H9 (cell line): ENCODE results near the gene DHX58. TPM values are rescaled to one million over a fixed set of nuclear protein-coding genes. Genes with fewer than 3 reads are reported as not detected.

Source experiments
- DNase-seq: peaks from one replicate; pipeline ENCODE4 v3.0.0-alpha.2; 2017
- H2AFZ ChIP-seq: one replicate; pipeline ENCODE4 v1.6.1; 2013; ENCODE audit warnings: mild to moderate bottlenecking, low read length, control low read depth, moderate library complexity
- H2AK5ac ChIP-seq: 2 replicates; pipeline ENCODE4 v1.6.1; 2013; ENCODE audit warnings: low read length, control low read depth, mixed read lengths; ENCODE audit not compliant: insufficient read length
- H2BK120ac ChIP-seq: one replicate; pipeline ENCODE4 v1.6.1; 2013; ENCODE audit warnings: low read depth, mild to moderate bottlenecking, low read length, control low read depth, inconsistent platforms; ENCODE audit not compliant: poor library complexity, severe bottlenecking
- H2BK12ac ChIP-seq: 2 replicates; pipeline ENCODE4 v1.6.1; 2013; ENCODE audit warnings: low read length, control low read depth, mixed read lengths, low read depth; ENCODE audit not compliant: insufficient read length
- H2BK15ac ChIP-seq: 2 replicates; pipeline ENCODE4 v1.6.1; 2013; ENCODE audit warnings: low read depth, low read length, control low read depth
- H2BK20ac ChIP-seq: one replicate; pipeline ENCODE4 v1.6.1; 2013; ENCODE audit warnings: low read depth, mild to moderate bottlenecking, low read length, control low read depth, inconsistent platforms; ENCODE audit not compliant: poor library complexity, severe bottlenecking
- H2BK5ac ChIP-seq: 2 replicates; pipeline ENCODE4 v1.6.1; 2013; ENCODE audit warnings: low read length, control low read depth, mixed read lengths; ENCODE audit not compliant: insufficient read length
- H3K14ac ChIP-seq: 2 replicates; pipeline ENCODE4 v1.6.1; 2013; ENCODE audit warnings: low read length, control low read depth; ENCODE audit not compliant: insufficient read depth
- H3K18ac ChIP-seq: 2 replicates; pipeline ENCODE4 v1.6.1; 2013; ENCODE audit warnings: low read depth, mild to moderate bottlenecking, mixed read lengths, low read length, control low read depth; ENCODE audit not compliant: insufficient read length
- H3K23ac ChIP-seq: 2 replicates; pipeline ENCODE4 v1.6.1; 2013; ENCODE audit warnings: low read length, control low read depth, mixed read lengths, low read depth; ENCODE audit not compliant: insufficient read length
- H3K23me2 ChIP-seq: 2 replicates; pipeline ENCODE4 v1.6.1; 2013; ENCODE audit warnings: low read depth, mild to moderate bottlenecking, mixed read lengths, low read length, control low read depth; ENCODE audit not compliant: insufficient read length, poor library complexity, severe bottlenecking
- H3K27ac ChIP-seq: 2 replicates; pipeline ENCODE4 v1.5.1; 2013; ENCODE audit warnings: low read length, control low read depth, mixed read lengths, low read depth; ENCODE audit not compliant: insufficient read length
- H3K27me3 ChIP-seq: 2 replicates; pipeline ENCODE4 v1.6.1; 2013; ENCODE audit warnings: low read length, control low read depth, inconsistent platforms; ENCODE audit not compliant: insufficient read depth
- H3K4ac ChIP-seq: 2 replicates; pipeline ENCODE4 v1.6.1; 2013; ENCODE audit warnings: low read depth, mild to moderate bottlenecking, control low read depth, inconsistent platforms, low read length, moderate library complexity
- H3K4me1 ChIP-seq: 2 replicates; pipeline ENCODE4 v1.6.1; 2013; ENCODE audit warnings: low read length, control low read depth, inconsistent platforms; ENCODE audit not compliant: insufficient read depth
- H3K4me2 ChIP-seq: 2 replicates; pipeline ENCODE4 v1.6.1; 2013; ENCODE audit warnings: low read length, control low read depth, mixed read lengths; ENCODE audit not compliant: insufficient read length, insufficient read depth
- H3K56ac ChIP-seq: 2 replicates; pipeline ENCODE4 v1.6.1; 2013; ENCODE audit warnings: low read depth, mild to moderate bottlenecking, mixed read lengths, low read length, control low read depth; ENCODE audit not compliant: insufficient read length
- H3K79me1 ChIP-seq: 2 replicates; pipeline ENCODE4 v1.6.1; 2013; ENCODE audit warnings: low read depth, mild to moderate bottlenecking, moderate library complexity, low read length, control low read depth, inconsistent platforms; ENCODE audit not compliant: insufficient read depth, poor library complexity, severe bottlenecking
- H3K79me2 ChIP-seq: 2 replicates; pipeline ENCODE4 v1.6.1; 2013; ENCODE audit warnings: low read length, control low read depth, inconsistent platforms; ENCODE audit not compliant: insufficient read depth
- H3K9ac ChIP-seq: 2 replicates; pipeline ENCODE4 v1.6.1; 2013; ENCODE audit warnings: low read length, control low read depth, mixed read lengths; ENCODE audit not compliant: insufficient read length; ENCODE audit errors: extremely low read depth
- H3K9me3 ChIP-seq: one replicate; pipeline ENCODE4 v1.6.1; 2013; ENCODE audit warnings: low read depth, low read length, inconsistent platforms; ENCODE audit not compliant: control insufficient read depth
- H3T11ph ChIP-seq: one replicate; pipeline ENCODE4 v1.6.1; 2013; ENCODE audit warnings: mild to moderate bottlenecking, low read length, control low read depth, inconsistent platforms
- H4K20me1 ChIP-seq: one replicate; pipeline ENCODE4 v1.6.1; 2013; ENCODE audit not compliant: control insufficient read depth, insufficient read length, insufficient read depth
- H4K5ac ChIP-seq: 2 replicates; pipeline ENCODE4 v1.6.1; 2013; ENCODE audit warnings: low read depth, mild to moderate bottlenecking, mixed read lengths, low read length, control low read depth; ENCODE audit not compliant: insufficient read length
- H4K8ac ChIP-seq: replicated peaks from 2 replicates; pipeline ENCODE4 v1.6.1; 2013; ENCODE audit warnings: low read length, control low read depth, mixed read lengths, low read depth; ENCODE audit not compliant: insufficient read length
- H4K91ac ChIP-seq: 2 replicates; pipeline ENCODE4 v1.6.1; 2013; ENCODE audit warnings: low read depth, mild to moderate bottlenecking, moderate library complexity, mixed read lengths, low read length, control low read depth; ENCODE audit not compliant: insufficient read length
- H3K27ac Mint-ChIP-seq, 3 experiments: 2 replicates in 2 of 3; 3 replicates in 1 of 3; pipeline ENCODE4 v1.8.0; 2020 to 2021; ENCODE audit warnings: mixed read lengths in 3 of 3, mild to moderate bottlenecking in 1 of 3, moderate library complexity in 1 of 3
- H3K27me3 Mint-ChIP-seq: 2 replicates; pipeline ENCODE4 v1.8.0; 2021; ENCODE audit warnings: low read depth, mild to moderate bottlenecking, moderate library complexity, mixed read lengths
- H3K36me3 Mint-ChIP-seq, 3 experiments: 2 replicates in 2 of 3; 3 replicates in 1 of 3; pipeline ENCODE4 v1.8.0; 2020 to 2021; ENCODE audit warnings: low read depth in 3 of 3, mixed read lengths in 3 of 3; ENCODE audit not compliant: insufficient read depth in 1 of 3
- H3K4me1 Mint-ChIP-seq, 2 experiments: 2 replicates each; pipeline ENCODE4 v1.8.0; 2020; ENCODE audit warnings: mixed read lengths in 2 of 2
- H3K4me3 Mint-ChIP-seq, 2 experiments: 2 replicates in 1 of 2; 3 replicates in 1 of 2; pipeline ENCODE4 v1.8.0; 2020 to 2021; ENCODE audit warnings: mild to moderate bottlenecking in 2 of 2, mixed read lengths in 2 of 2, moderate library complexity in 1 of 2
- H3K9me3 Mint-ChIP-seq, 2 experiments: 2 replicates in 1 of 2; 3 replicates in 1 of 2; pipeline ENCODE4 v1.8.0; 2020; ENCODE audit warnings: mild to moderate bottlenecking in 2 of 2, mixed read lengths in 2 of 2, moderate library complexity in 1 of 2
- WGBS: extraction: QIAGEN DNeasy Blood & Tissue Kit; methylation state at CpG from one replicate; pipeline ENCODE4 v1.1.7; 2013; ENCODE audit warnings: missing lambda C conversion rate, low lambda C conversion rate, mixed read lengths; ENCODE audit not compliant: insufficient read length; ENCODE audit errors: extremely low coverage; 5-methylcytosine and 5-hydroxymethylcytosine counted together
- total RNA-seq: library from RNA; stranded (reverse); gene quantifications from 2 replicates; pipeline ENCODE4 v1.2.1, GENCODE V29; 2021
- TF ChIP-seq, protein P1 (sequence below): fragments of 200-600 bp; sonication (generic); conservative IDR thresholded peaks from 3 replicates; pipeline ENCODE4 v1.8.0; 2021; ENCODE audit warnings: antibody characterized with exemption, mild to moderate bottlenecking

The DHX58 gene
- total RNA-seq, 1 experiment from 2014 or later: 3.9 TPM

DNA sequence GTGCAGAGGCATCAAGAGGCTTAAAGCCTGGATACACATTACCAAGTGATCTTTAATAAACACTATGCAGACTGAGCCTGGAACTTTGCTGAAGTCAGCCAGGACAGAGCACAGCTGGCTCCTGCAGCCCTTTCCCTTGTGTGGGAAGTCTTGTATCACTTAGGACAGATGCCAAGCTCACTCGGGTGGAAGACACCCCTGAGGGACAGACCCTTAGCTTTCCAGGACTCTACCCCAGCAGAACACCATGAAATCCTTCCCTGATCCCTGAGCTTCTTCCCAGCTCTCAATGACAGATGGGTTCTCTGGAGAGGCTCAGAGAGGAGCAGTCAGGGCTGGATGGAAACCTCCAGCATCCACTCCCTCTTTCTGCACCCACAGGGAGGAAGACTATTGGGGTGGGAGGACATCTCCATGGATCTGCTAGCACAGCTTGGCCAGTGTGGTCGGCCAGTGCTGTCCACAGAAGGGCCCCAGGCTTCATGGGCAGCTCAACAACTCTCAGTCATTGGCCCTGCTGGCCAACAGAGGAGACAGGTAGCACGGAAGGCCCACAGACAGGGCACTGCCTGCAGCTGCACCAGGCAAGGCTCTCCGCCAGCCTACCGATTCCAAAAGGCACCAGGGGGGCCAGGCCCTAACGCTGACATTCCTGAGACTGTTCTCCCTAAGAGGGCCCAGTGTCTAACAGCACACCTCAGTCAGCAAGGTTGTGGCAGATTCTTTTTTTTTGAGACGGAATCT is 26.4 kb upstream of the DHX58 start:
- DNase-seq: no peak
- Histone ChIP-seq H3K23me2 (peaks cover 5% of the 10 kb centered on the region), H4K5ac (no peak overlapping the region), H2BK5ac (no peak overlapping the region), H2BK12ac (no peak overlapping the region), H3T11ph (no peak overlapping the region), H3K23ac (no peak overlapping the region), H3K9ac (no peak overlapping the region), H2AK5ac (no peak overlapping the region), H3K14ac (peak overlapping the region; percentile 37; the same call in 1 of the 2 replicates), H2AFZ (no peak overlapping the region), H3K27ac (no peak overlapping the region), H3K27me3 (no peaks in the 10 kb centered on the region), H2BK120ac (no peak overlapping the region), H4K20me1 (no peaks in the 10 kb centered on the region), H2BK20ac (no peak overlapping the region), H4K8ac (no peak overlapping the region), H4K91ac (no peak overlapping the region), H3K18ac (no peak overlapping the region), H3K56ac (no peak overlapping the region), H3K79me1 (peaks cover 8% of the 10 kb centered on the region), H2BK15ac (no peak overlapping the region), H3K4me2 (no peak overlapping the region), H3K79me2 (peaks cover 2% of the 10 kb centered on the region; the same call in 1 of the 2 replicates), H3K4me1 (peaks cover 5% of the 10 kb centered on the region; the same call in 1 of the 2 replicates), H3K9me3 (no peaks in the 10 kb centered on the region), H3K4ac (no peak overlapping the region)
- Mint-ChIP-seq H3K27me3 (no peaks in the 10 kb centered on the region), H3K4me1 (peaks cover 24 to 34% of the 10 kb centered on the region in 2 experiments), H3K9me3 (no peaks in the 10 kb centered on the region), H3K4me3 (no peak overlapping the region), H3K27ac (peak overlapping the region in 2 of 3 experiments; percentile 13 to 48; a peak in 3 of 7 replicates), H3K36me3 (peaks cover 0 to 35% (median 0%) of the 10 kb centered on the region in 3 experiments; a peak in 4 of 7 replicates)
- WGBS: no CpG with 5 or more reads among the region's 7 CpGs
- TF ChIP-seq, protein P1, sequence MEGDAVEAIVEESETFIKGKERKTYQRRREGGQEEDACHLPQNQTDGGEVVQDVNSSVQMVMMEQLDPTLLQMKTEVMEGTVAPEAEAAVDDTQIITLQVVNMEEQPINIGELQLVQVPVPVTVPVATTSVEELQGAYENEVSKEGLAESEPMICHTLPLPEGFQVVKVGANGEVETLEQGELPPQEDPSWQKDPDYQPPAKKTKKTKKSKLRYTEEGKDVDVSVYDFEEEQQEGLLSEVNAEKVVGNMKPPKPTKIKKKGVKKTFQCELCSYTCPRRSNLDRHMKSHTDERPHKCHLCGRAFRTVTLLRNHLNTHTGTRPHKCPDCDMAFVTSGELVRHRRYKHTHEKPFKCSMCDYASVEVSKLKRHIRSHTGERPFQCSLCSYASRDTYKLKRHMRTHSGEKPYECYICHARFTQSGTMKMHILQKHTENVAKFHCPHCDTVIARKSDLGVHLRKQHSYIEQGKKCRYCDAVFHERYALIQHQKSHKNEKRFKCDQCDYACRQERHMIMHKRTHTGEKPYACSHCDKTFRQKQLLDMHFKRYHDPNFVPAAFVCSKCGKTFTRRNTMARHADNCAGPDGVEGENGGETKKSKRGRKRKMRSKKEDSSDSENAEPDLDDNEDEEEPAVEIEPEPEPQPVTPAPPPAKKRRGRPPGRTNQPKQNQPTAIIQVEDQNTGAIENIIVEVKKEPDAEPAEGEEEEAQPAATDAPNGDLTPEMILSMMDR: no peak
